ENCODE measurements around the gene HIRA. TPM values are rescaled to one million over a fixed set of nuclear protein-coding genes. Genes with fewer than 3 reads are reported as not detected.

Gene HIRA
- total RNA-seq, 1 donor from 2014 or later, result 23.3 TPM

DNA sequence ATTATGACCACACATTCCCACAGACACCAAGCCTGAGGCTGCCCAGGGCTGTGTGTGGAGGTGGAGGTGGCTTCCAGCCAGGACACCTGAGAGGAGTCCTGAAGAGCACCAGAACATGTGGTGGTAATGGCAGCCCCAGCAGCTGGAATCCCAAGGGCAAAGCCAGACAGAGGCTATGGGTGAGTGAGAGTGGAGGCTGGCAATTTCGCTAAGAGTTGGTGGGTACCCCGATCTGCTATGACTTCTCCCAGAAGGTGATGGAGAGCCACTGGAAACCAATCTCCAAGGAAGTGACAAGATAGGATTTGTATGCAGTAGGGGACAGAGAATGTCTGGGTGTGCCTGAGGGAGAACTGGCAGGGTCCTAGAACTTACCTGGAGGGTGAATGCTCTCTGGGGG lies 70.7 kb downstream of the HIRA start:
- DNase-seq (no peak), ATAC-seq (no peak)
- H3K27ac ChIP-seq, result no peak overlapping the region
- TF ChIP-seq, protein P1, sequence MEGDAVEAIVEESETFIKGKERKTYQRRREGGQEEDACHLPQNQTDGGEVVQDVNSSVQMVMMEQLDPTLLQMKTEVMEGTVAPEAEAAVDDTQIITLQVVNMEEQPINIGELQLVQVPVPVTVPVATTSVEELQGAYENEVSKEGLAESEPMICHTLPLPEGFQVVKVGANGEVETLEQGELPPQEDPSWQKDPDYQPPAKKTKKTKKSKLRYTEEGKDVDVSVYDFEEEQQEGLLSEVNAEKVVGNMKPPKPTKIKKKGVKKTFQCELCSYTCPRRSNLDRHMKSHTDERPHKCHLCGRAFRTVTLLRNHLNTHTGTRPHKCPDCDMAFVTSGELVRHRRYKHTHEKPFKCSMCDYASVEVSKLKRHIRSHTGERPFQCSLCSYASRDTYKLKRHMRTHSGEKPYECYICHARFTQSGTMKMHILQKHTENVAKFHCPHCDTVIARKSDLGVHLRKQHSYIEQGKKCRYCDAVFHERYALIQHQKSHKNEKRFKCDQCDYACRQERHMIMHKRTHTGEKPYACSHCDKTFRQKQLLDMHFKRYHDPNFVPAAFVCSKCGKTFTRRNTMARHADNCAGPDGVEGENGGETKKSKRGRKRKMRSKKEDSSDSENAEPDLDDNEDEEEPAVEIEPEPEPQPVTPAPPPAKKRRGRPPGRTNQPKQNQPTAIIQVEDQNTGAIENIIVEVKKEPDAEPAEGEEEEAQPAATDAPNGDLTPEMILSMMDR (IDR thresholded peaks at IDR 0.05), result no peak
- intact Hi-C loops (cut with DNase I), result no loop called here
- H3K9me3 ChIP-seq, result no peaks in the 10 kb centered on the region
- H3K27me3 ChIP-seq, result no peaks in the 10 kb centered on the region
- H3K4me1 ChIP-seq, result no peaks in the 10 kb centered on the region
- H3K4me3 ChIP-seq, result no peak overlapping the region
- H3K36me3 ChIP-seq, result peaks cover 91% of the 10 kb centered on the region

DNA sequence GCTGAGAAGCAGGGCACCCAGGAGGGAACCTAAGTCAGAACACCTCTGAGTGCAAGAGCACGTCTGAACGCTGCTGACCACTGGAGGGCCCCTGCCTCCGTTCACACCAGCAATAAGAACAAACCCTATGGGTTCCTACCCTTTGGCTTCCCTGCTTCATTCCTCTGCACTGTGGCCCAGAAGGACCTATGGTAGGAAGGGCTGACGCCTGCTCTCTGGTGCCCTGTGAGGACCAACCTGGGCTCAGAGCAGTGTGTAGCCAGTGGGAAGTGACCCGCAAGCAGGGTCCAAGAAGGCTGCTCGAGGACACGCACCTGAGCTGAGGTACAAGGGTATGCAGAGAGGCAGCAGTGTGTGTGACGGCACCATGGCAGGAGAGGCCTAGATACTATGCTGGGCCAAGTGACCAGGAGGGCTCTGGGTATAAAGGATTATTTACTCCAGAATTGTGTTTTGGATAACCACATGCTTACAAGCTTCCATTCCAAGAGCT lies 71.2 kb downstream of the HIRA start:
- intact Hi-C loops (cut with DNase I), result no loop called here
- Histone ChIP-seq H3K4me1 (no peaks in the 10 kb centered on the region), H3K36me3 (peaks cover 91% of the 10 kb centered on the region), H3K27ac (no peak overlapping the region), H3K9me3 (no peaks in the 10 kb centered on the region), H3K27me3 (no peaks in the 10 kb centered on the region), H3K4me3 (no peak overlapping the region)
- DNase-seq (no peak), ATAC-seq (no peak)
- TF ChIP-seq, protein P1 (IDR thresholded peaks at IDR 0.05), result no peak

DNA sequence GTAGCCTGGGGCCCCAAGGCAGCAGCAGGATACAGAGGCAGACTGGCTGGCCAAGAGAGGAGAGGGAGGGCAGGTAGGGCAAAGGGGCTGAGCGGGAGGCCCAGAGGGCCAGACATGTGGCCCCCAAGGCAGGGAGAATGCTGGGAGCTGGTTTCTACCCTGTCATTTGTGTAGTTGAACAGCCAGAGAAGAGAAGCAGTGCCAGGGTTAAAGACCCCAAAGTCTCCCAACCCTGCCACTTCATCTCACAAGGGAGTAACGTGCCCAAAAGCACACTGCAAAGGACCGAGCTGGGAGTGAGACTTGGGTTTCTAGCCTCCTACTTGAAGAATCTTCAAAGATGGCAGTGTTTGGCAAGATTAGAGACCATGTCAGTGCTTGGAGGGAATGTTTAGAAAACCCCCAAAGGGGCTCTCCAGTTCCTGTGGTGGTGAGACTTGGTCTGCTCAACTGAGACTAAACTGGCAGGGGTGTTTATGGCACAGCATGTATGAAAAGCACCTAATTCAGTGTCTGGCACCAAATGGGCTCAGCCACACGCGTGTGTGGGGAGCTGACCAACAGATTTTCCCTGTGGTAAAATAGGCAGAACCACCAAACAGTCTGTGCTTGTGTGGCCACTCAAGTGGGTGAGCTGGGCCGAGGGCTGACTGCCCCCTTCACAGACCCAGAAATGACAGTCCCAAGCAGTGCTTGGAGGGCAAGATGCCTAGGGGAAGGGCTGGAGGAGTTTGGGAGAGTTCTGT lies 71.8 kb downstream of the HIRA start:
- no peak for DNase-seq
- Histone ChIP-seq H3K36me3 (peaks cover 91% of the 10 kb centered on the region), H3K27me3 (no peaks in the 10 kb centered on the region), H3K4me1 (no peaks in the 10 kb centered on the region), H3K27ac (no peak overlapping the region), H3K9me3 (no peaks in the 10 kb centered on the region), H3K4me3 (no peak overlapping the region)
- ATAC-seq, result no peak
- TF ChIP-seq, protein P1 (IDR thresholded peaks at IDR 0.05), result no peak
- intact Hi-C loops (cut with DNase I), result no loop called here

DNA sequence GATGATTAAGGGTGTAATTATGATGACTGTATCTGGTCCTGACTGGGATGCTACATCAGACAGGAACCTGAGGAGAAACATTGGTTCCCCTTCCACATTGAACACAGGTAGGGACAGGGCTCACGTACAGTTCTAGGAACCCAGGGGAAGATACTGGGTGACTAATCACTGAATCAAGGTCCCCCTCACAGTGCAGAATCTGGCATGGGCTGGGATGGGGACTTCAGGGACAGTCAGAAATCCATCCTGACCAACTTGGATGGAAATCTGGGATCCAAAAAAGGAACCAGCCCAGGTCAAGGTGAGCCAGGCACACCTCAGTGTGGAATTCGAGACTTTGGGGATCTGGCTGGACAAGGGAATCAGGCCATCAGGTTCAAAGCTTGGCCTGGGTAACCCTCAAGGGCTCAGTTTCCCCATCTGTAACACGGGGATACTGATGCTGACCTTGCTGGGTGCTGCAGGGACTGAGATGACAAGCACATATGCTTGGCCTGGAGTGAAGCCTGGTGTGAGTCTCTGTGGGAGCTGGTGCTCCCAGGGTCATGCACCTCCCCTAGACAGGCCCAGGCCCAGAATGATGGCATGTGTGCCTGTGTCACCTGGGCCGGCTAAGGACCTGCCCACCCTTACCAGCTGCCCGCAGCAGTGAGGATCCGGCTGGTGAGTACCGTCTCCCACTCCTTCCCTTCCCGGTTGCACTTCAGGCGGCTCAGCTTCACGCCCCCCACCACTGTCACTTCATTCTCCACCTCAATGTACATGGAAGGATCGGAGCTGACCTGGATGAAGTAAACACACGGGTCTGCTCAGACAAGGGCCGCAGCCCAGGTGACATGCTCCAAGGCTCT lies 72.6 kb downstream of the HIRA start:
- no peaks in the 10 kb centered on the region for H3K9me3 ChIP-seq
- H3K27me3 ChIP-seq, result no peaks in the 10 kb centered on the region
- no peak overlapping the region for H3K27ac ChIP-seq
- no peaks in the 10 kb centered on the region for H3K4me1 ChIP-seq
- ATAC-seq, result no peak
- intact Hi-C loops (cut with DNase I), result no loop called here
- TF ChIP-seq, protein P1 (IDR thresholded peaks at IDR 0.05), result no peak
- no peak overlapping the region for H3K4me3 ChIP-seq
- H3K36me3 ChIP-seq, result peaks cover 91% of the 10 kb centered on the region
- no peak for DNase-seq

DNA sequence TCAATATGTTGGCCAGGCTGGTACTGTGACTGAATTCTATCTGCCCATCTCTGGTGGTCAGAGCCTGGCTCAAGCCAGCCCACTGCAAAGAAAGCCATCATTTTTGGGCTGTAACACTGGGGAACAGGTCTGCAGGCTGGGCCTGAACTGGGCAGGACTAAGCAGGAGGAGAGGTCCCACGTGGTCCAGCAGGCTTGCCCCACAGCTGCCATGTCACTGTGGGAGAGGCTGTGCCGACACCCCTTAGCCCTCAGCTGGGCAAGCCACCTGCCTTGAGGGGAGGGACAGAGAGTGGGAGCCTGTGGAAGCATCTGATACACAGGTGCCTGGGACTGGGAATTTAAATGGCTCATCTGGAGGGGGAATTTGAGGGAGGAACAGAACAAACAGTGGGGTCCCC lies 73.3 kb downstream of the HIRA start:
- H3K27ac ChIP-seq, result no peak overlapping the region
- H3K4me3 ChIP-seq, result no peak overlapping the region
- ATAC-seq (no peak), DNase-seq (no peak)
- TF ChIP-seq, protein P1 (IDR thresholded peaks at IDR 0.05), result no peak
- intact Hi-C loops (cut with DNase I), result no loop called here
- H3K9me3 ChIP-seq, result no peaks in the 10 kb centered on the region
- peaks cover 94% of the 10 kb centered on the region for H3K36me3 ChIP-seq
- no peaks in the 10 kb centered on the region for H3K4me1 ChIP-seq
- H3K27me3 ChIP-seq, result no peaks in the 10 kb centered on the region
